Breast epithelium (tissue), 4 donors: ENCODE results near the gene PDZD2. TPM values are rescaled to one million over a fixed set of nuclear protein-coding genes. Genes with fewer than 3 reads are reported as not detected.

Experiments
- DNase-seq, 2 donors: peaks; one replicate each; pipeline ENCODE4 v3.0.0-alpha.2; 2019; ENCODE audit warnings: low spot score in 2 of 2
- H3K27ac ChIP-seq, 2 donors: fragments of 200-600 bp; sonication (generic) in 1 of 2; one replicate each; pipeline ENCODE4 v1.5.1; 2016 to 2019; ENCODE audit warnings: mild to moderate bottlenecking in 1 of 2
- H3K27me3 ChIP-seq, 2 donors: fragments of 200-600 bp; sonication (generic) in 1 of 2; one replicate each; pipeline versions ENCODE4 v1.5.1 to v1.6.0; 2017 to 2019; ENCODE audit warnings: control low read depth in 1 of 2, mild to moderate bottlenecking in 1 of 2
- H3K36me3 ChIP-seq: fragments of 200-600 bp; one replicate; pipeline ENCODE4 v1.5.1; 2019
- H3K4me1 ChIP-seq, 2 donors: fragments of 200-600 bp; sonication (generic); one replicate each; pipeline ENCODE4 v1.5.1; 2016 to 2019; ENCODE audit warnings: control low read depth in 1 of 2
- H3K4me3 ChIP-seq, 3 donors: fragments of 200-600 bp; sonication (generic); 1 replicate in 2 of 3; 2 replicates in 1 of 3; pipeline ENCODE4 v1.5.1; 2016 to 2019; ENCODE audit warnings: mild to moderate bottlenecking in 3 of 3, moderate library complexity in 2 of 3
- H3K9me3 ChIP-seq, 2 donors: fragments of 200-600 bp; sonication (generic) in 1 of 2; one replicate each; pipeline ENCODE4 v1.5.1; 2016 to 2019; ENCODE audit warnings: control low read depth in 1 of 2
- POLR2A ChIP-seq: fragments of 450-650 bp; IDR thresholded peaks from one replicate; pipeline ENCODE4 v1.6.1; 2016; ENCODE audit warnings: antibody characterized with exemption, mild to moderate bottlenecking, moderate library complexity
- POLR2AphosphoS5 ChIP-seq, 3 donors: sonication (generic); formaldehyde crosslinking; IDR thresholded peaks; one replicate each; pipeline ENCODE4 v1.6.1; 2017; ENCODE audit warnings: antibody characterized with exemption in 3 of 3
- intact Hi-C: fragments of 100-400 bp; cut with DNase I; formaldehyde crosslinking; loops from one replicate; pipeline ENCODE4 v1.15.1; 2023; ENCODE audit warnings: low total_unique reads
- total RNA-seq, 3 donors: library from RNA; depleted of rRNA; stranded (reverse); fragments of >200 nt; gene quantifications; one replicate each; pipeline ENCODE4 v1.1.0, GENCODE V29; 2016
- TF ChIP-seq, protein P1 (sequence below), 3 donors: fragments of 450-650 bp; IDR thresholded peaks; one replicate each; pipeline ENCODE4 v1.5.1; 2016 to 2017; ENCODE audit warnings: antibody characterized with exemption in 3 of 3, mild to moderate bottlenecking in 3 of 3, moderate library complexity in 3 of 3

The PDZD2 gene
- total RNA-seq, 3 donors from 2014 or later, result 16.8 to 23.3 (median 17.7) TPM

DNA sequence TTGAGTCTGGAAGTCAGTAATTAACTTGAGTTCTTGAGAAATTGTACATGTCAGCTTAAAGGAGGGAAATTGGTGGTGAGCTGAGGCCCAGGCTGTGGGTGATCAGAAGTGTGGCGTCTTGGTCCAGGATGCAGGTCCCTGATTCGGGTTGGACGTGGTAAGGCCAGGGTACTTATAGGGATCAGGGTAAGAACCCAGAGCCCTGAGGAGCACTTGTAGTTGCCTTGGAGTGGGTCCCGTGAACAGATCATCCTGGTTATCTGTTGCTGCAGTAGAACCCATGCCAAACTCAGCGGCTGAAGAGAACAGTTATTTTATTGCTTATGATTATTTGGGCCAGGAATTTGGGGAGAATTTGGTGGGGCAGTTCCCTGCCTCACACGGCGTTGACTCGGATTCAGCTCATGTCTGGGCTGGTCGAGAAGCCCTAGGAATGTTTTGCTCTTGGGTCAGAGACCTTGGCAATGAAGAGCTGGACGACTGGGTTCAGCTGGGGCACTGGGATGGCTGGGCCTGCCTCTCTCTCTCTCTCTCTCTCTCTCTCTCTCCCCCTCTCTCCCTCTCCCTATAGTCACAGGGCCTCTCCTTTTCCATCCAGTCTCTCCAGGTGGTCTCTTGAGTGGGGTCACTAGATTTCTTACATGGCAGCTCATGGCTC, 73.1 kb downstream of the PDZD2 start:
- H3K4me3 ChIP-seq, result no peak overlapping the region
- H3K4me1 ChIP-seq, result no peaks in the 10 kb centered on the region
- TF ChIP-seq, protein P1, sequence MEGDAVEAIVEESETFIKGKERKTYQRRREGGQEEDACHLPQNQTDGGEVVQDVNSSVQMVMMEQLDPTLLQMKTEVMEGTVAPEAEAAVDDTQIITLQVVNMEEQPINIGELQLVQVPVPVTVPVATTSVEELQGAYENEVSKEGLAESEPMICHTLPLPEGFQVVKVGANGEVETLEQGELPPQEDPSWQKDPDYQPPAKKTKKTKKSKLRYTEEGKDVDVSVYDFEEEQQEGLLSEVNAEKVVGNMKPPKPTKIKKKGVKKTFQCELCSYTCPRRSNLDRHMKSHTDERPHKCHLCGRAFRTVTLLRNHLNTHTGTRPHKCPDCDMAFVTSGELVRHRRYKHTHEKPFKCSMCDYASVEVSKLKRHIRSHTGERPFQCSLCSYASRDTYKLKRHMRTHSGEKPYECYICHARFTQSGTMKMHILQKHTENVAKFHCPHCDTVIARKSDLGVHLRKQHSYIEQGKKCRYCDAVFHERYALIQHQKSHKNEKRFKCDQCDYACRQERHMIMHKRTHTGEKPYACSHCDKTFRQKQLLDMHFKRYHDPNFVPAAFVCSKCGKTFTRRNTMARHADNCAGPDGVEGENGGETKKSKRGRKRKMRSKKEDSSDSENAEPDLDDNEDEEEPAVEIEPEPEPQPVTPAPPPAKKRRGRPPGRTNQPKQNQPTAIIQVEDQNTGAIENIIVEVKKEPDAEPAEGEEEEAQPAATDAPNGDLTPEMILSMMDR (IDR thresholded peaks at IDR 0.05), result no peak
- TF ChIP-seq POLR2AphosphoS5 (IDR thresholded peaks at IDR 0.05), result no peak
- TF ChIP-seq POLR2A, result no peak
- DNase-seq, result no peak
- H3K27me3 ChIP-seq, result no peaks in the 10 kb centered on the region
- no peaks in the 10 kb centered on the region for H3K9me3 ChIP-seq
- H3K27ac ChIP-seq, result no peak overlapping the region
- no peaks in the 10 kb centered on the region for H3K36me3 ChIP-seq
- intact Hi-C loops, result no loop called here

DNA sequence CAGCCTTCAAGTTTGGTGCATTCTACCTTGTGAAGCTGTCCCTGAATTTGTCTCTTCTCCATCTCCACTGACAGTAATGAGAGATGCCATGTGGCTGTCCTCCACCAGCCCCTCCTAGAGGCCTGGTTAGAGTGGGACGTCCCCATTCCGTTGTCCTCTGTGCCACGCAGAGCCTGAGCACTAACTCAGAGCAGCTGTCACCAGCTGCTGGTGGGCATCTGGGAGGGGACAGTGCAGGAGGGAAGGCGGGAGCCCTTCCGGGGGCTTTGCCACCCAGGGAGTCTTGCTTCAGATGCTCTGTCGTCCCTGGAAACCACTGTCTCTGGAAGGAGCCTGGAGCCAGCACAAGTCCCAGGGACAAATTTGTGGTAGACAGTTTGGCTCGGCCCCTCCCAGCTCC, 78.6 kb downstream of the PDZD2 start:
- no peak overlapping the region for H3K4me3 ChIP-seq
- intact Hi-C loops, result no loop called here
- TF ChIP-seq POLR2AphosphoS5 (IDR thresholded peaks at IDR 0.05), result no peak
- TF ChIP-seq, protein P1 (IDR thresholded peaks at IDR 0.05), result no peak
- TF ChIP-seq POLR2A, result no peak
- no peaks in the 10 kb centered on the region for H3K36me3 ChIP-seq
- H3K4me1 ChIP-seq, result no peaks in the 10 kb centered on the region
- H3K27me3 ChIP-seq, result no peaks in the 10 kb centered on the region
- no peak for DNase-seq
- no peak overlapping the region for H3K27ac ChIP-seq
- H3K9me3 ChIP-seq, result no peaks in the 10 kb centered on the region

DNA sequence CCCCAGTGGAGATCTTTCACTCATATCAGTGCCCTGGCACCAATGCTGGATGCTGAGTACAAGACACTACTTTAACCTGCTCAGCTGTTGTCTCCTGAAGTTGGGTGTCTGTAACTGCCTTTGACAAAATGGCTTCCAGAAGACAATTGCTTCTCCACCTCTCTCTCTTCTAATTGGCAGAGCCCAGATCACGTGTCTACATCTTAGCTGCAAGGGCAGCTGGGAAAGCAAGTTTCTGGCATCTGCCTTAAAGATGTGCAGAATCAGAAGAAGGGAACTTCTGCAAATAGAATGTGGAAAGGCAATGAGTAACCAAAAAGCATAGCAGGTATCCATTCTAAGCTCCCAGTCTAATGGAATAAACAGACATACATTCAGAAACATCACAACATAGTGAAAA, 81.1 kb downstream of the PDZD2 start:
- Histone ChIP-seq H3K9me3 (no peaks in the 10 kb centered on the region), H3K4me1 (no peaks in the 10 kb centered on the region), H3K36me3 (no peaks in the 10 kb centered on the region), H3K27me3 (no peaks in the 10 kb centered on the region), H3K27ac (no peak overlapping the region), H3K4me3 (no peak overlapping the region)
- intact Hi-C loops, result no loop called here
- no peak for DNase-seq
- TF ChIP-seq, protein P1 (IDR thresholded peaks at IDR 0.05), result no peak
- TF ChIP-seq POLR2AphosphoS5 (IDR thresholded peaks at IDR 0.05) (no peak), POLR2A (no peak)

DNA sequence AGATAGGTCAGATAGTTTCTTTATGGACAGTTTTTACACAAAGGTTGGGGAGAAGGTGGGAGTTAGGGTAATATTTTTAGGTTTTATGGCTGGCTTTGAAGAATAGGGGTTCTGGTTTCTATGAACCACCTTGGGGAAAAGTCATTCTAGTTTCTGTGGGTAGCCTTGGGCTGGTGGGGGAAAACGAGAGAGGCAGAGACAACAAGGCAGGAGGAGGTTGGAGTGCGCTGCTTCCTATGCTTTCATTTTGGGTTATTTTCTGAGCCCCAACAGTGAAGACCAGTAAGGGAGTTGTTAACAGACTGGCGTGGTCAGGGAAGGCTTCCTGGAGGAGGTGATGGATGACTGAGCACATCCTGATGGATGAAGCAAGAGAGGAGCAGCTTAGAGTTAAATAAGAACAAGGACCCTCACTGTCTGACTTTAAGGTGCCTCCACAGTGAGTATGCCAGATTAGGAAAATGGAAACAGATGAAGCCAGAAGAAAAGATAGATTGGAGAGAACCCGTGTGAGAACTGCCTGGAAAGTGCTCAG, 81.9 kb downstream of the PDZD2 start:
- Histone ChIP-seq H3K4me3 (no peak overlapping the region), H3K27me3 (no peaks in the 10 kb centered on the region), H3K36me3 (no peaks in the 10 kb centered on the region), H3K4me1 (no peaks in the 10 kb centered on the region), H3K27ac (no peak overlapping the region), H3K9me3 (no peaks in the 10 kb centered on the region)
- TF ChIP-seq POLR2A (no peak), POLR2AphosphoS5 (IDR thresholded peaks at IDR 0.05) (no peak)
- TF ChIP-seq, protein P1 (IDR thresholded peaks at IDR 0.05), result no peak
- no peak for DNase-seq
- intact Hi-C loops, result no loop called here

DNA sequence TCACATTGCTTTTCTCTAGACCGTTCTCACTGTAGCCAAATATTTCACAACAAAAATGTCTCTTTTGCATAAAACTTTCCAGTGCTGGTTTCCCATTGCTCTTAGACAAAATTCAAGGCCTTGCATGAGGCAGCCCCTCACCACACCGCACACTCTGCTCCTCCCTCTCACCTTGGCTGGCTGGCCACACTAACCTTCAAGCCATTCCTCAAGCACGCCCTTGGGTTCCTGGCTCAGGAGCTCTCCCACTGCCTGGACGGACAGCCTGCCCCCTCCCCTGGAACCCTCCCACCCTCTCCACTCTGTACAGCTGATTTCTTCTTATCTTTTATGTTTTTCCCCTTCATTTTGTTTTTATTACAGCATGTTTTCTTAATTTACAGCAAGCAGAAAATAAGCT, 83.2 kb downstream of the PDZD2 start:
- no peaks in the 10 kb centered on the region for H3K36me3 ChIP-seq
- no peaks in the 10 kb centered on the region for H3K27me3 ChIP-seq
- no peak overlapping the region for H3K27ac ChIP-seq
- no peak for TF ChIP-seq POLR2A
- no peak for TF ChIP-seq POLR2AphosphoS5 (IDR thresholded peaks at IDR 0.05)
- TF ChIP-seq, protein P1 (IDR thresholded peaks at IDR 0.05), result no peak
- intact Hi-C loops, result no loop called here
- no peaks in the 10 kb centered on the region for H3K4me1 ChIP-seq
- no peak overlapping the region for H3K4me3 ChIP-seq
- no peaks in the 10 kb centered on the region for H3K9me3 ChIP-seq
- no peak for DNase-seq
